DND-41 (cell line): ENCODE results near the gene DNASE1L3.

Source experiments
- ATAC-seq: fragments of 200-7000 bp; cut with Tn5 transposase; 3 replicates; pipeline ENCODE4 v1.9.1; 2021; ENCODE audit warnings: low read depth; ENCODE audit not compliant: insufficient read depth
- DNase-seq: peaks from one replicate; pipeline ENCODE4 v3.0.0-alpha.2; 2020
- H2AFZ ChIP-seq: 2 replicates; pipeline ENCODE4 v1.6.0; 2012; ENCODE audit warnings: low read depth, low read length
- H3K27ac ChIP-seq: 2 replicates; pipeline ENCODE4 v1.5.1; 2012; ENCODE audit warnings: low read length, inconsistent platforms
- H3K27me3 ChIP-seq: fragments of 200-600 bp; sonication (generic); 2 replicates; pipeline ENCODE4 v1.6.0; 2012; ENCODE audit warnings: low read length, mild to moderate bottlenecking, inconsistent platforms; ENCODE audit not compliant: insufficient read depth, poor library complexity
- H3K36me3 ChIP-seq: 2 replicates; pipeline ENCODE4 v1.5.1; 2012; ENCODE audit warnings: low read length, inconsistent platforms; ENCODE audit not compliant: insufficient read depth
- H3K4me1 ChIP-seq: 2 replicates; pipeline ENCODE4 v1.5.1; 2012; ENCODE audit warnings: mild to moderate bottlenecking, low read length; ENCODE audit not compliant: insufficient read depth
- H3K4me2 ChIP-seq: 2 replicates; pipeline ENCODE4 v1.6.0; 2012; ENCODE audit warnings: mild to moderate bottlenecking, moderate library complexity, low read length, inconsistent platforms; ENCODE audit not compliant: insufficient read depth
- H3K4me3 ChIP-seq, 2 experiments: fragments of 200-600 bp in 1 of 2; shearing (Covaris generic) in 1 of 2; 2 replicates each; pipeline ENCODE4 v1.5.1; 2012 to 2016; ENCODE audit warnings: inconsistent platforms in 2 of 2, low read length in 2 of 2, mild to moderate bottlenecking in 2 of 2, low read depth in 1 of 2, moderate library complexity in 1 of 2
- H3K79me2 ChIP-seq: 2 replicates; pipeline ENCODE4 v1.6.0; 2012; ENCODE audit warnings: low read length, inconsistent platforms; ENCODE audit not compliant: insufficient read depth
- H3K9ac ChIP-seq: 2 replicates; pipeline ENCODE4 v1.6.0; 2012; ENCODE audit warnings: low read depth, mild to moderate bottlenecking, inconsistent platforms, low read length, moderate library complexity
- H3K9me3 ChIP-seq: 2 replicates; pipeline ENCODE4 v1.5.1; 2012; ENCODE audit warnings: low read length, moderate library complexity, mild to moderate bottlenecking, inconsistent platforms; ENCODE audit not compliant: insufficient read depth, severe bottlenecking
- H4K20me1 ChIP-seq: 2 replicates; pipeline ENCODE4 v1.6.0; 2012; ENCODE audit warnings: low read length; ENCODE audit not compliant: insufficient read depth
- EZH2 ChIP-seq: IDR thresholded peaks from 3 replicates; pipeline ENCODE4 v1.6.1; 2012; ENCODE audit warnings: borderline replicate concordance, low read depth, mild to moderate bottlenecking, moderate library complexity, low read length, inconsistent platforms; ENCODE audit not compliant: severe bottlenecking
- TF ChIP-seq, protein P1 (sequence below): IDR thresholded peaks from 2 replicates; pipeline ENCODE4 v1.5.1; 2012; ENCODE audit warnings: borderline replicate concordance, low read length, moderate library complexity, mild to moderate bottlenecking; ENCODE audit not compliant: poor library complexity, severe bottlenecking; ENCODE audit errors: extremely low read depth

Gene DNASE1L3

DNA sequence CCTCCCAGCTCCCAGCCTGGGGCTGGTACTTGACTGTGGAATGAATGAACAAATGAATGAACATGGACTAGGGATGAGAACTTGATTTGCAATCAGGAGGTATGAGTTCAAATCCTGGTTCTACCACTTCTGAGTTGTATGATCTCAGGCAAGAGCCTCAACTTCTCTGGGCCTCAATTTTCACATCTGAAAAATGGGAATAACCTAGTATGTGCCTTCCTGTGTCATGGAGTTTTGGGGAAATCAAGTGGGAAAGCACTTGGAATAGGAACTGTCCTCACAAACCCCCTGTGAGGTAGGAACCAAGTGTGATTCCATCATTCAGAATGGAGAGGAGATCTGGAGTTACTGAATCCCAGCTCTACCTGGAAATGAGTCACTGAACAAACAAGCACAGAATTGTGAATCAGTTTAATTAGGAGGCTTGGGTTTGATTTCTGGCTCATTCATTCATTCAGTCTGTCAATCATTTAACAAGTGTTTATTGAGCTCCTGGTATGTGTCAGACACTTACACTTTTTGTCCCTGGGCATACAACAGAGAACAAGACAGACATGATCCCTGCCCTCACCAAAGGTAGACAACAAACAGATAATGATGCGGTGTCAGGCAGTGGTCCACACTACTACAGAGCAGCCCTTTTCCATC, 29.7 kb downstream of the DNASE1L3 start:
- ATAC-seq = no peak
- H3K4me2 ChIP-seq = no peak overlapping the region
- H2AFZ ChIP-seq = no peak overlapping the region
- no peaks in the 10 kb centered on the region for H3K79me2 ChIP-seq
- H3K4me3 ChIP-seq = no peak overlapping the region
- no peaks in the 10 kb centered on the region for H3K4me1 ChIP-seq
- H3K27ac ChIP-seq = no peak overlapping the region
- no peaks in the 10 kb centered on the region for H3K9me3 ChIP-seq
- no peaks in the 10 kb centered on the region for H3K27me3 ChIP-seq
- no peaks in the 10 kb centered on the region for H3K36me3 ChIP-seq
- no peak for DNase-seq
- H3K9ac ChIP-seq = no peak overlapping the region
- no peaks in the 10 kb centered on the region for H4K20me1 ChIP-seq
- no peak for TF ChIP-seq EZH2
- TF ChIP-seq, protein P1, sequence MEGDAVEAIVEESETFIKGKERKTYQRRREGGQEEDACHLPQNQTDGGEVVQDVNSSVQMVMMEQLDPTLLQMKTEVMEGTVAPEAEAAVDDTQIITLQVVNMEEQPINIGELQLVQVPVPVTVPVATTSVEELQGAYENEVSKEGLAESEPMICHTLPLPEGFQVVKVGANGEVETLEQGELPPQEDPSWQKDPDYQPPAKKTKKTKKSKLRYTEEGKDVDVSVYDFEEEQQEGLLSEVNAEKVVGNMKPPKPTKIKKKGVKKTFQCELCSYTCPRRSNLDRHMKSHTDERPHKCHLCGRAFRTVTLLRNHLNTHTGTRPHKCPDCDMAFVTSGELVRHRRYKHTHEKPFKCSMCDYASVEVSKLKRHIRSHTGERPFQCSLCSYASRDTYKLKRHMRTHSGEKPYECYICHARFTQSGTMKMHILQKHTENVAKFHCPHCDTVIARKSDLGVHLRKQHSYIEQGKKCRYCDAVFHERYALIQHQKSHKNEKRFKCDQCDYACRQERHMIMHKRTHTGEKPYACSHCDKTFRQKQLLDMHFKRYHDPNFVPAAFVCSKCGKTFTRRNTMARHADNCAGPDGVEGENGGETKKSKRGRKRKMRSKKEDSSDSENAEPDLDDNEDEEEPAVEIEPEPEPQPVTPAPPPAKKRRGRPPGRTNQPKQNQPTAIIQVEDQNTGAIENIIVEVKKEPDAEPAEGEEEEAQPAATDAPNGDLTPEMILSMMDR = no peak

DNA sequence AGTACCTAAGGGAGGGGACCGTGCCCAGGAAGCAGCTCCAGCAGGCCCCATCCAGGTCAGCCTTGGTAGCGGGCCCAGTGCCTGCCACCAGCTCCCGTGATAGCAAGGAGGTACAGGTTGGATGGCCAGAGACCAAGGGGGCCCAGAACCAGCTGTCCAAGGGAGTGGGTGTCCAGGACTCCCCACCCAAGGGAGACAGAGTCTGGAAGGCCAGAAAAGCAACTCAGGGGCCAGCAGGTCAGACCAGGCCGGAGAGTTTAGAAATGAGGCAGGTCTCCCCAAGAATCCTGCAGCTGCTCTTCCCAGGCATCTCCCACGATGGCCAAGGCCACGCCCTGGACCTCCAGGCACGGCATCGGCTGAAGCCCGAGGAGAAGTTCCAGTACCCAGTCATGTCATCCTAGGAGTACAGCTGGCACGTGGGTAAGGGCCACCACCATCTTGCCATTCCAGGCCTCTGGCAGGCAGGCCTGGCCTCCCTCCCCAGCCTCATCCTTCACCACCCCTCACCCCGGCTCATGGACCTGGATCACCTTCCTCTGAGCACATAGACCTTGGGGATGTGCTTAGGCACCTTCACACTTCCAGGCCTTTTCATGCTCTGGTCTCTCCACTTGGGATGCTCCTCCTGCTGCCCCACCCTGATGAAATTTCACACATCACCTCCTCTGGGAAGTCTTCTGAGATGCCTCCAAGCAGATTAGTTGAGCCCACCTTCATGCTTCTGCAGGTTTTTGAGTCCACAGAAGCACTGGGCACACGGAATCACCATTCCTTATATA, 30.5 kb downstream of the DNASE1L3 start:
- H3K79me2 ChIP-seq = no peaks in the 10 kb centered on the region
- H3K9ac ChIP-seq = no peak overlapping the region
- no peaks in the 10 kb centered on the region for H3K9me3 ChIP-seq
- no peak for ATAC-seq
- no peaks in the 10 kb centered on the region for H3K4me1 ChIP-seq
- no peaks in the 10 kb centered on the region for H3K36me3 ChIP-seq
- no peaks in the 10 kb centered on the region for H3K27me3 ChIP-seq
- DNase-seq = no peak
- no peak overlapping the region for H3K27ac ChIP-seq
- TF ChIP-seq EZH2 = no peak
- TF ChIP-seq, protein P1 = no peak
- H2AFZ ChIP-seq = no peak overlapping the region
- no peak overlapping the region for H3K4me3 ChIP-seq
- no peaks in the 10 kb centered on the region for H4K20me1 ChIP-seq
- no peak overlapping the region for H3K4me2 ChIP-seq

DNA sequence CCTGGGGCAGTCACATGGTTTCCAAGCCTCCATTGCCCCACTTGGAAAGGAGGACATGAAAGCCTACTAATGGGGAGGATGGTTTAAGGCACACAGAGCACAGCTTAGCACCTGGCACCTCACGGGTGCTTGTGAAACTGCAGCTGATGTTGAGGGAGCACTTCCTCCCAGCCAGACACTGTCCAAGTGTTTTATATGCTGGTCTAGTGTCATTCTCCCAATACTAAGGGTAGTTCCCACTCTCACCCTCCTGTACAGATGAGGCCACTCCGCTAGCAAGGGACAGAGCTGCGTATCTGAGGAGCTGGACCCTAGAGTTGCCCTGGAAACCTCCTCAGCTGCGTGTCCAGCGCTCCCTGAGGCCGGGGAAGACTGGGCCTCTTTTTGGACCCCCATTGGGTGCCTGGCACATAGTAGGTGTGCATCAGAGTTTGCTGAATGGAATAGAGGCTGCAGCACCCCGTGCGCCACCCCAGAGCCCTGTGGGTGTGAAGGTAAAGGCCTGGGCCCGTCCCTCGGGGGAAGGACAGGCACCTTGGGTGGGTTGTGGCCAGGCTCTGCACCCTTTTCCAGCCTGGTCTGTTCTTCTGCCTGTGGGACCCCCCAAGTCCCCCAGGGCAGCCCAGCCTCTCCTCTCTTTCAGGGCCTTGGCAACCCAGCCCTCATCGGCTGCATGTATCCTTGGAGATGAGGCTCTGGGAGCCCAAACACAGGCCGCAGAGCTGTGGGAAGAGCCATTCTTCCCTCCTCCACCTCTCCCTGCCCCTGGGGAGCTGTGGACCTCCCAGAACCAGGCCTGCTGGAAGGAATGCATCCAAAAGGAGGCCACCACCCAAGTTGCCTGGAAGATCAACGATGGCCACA, 31.3 kb downstream of the DNASE1L3 start:
- no peak overlapping the region for H3K9ac ChIP-seq
- H3K27me3 ChIP-seq = no peaks in the 10 kb centered on the region
- TF ChIP-seq, protein P1 = no peak
- no peak for TF ChIP-seq EZH2
- no peaks in the 10 kb centered on the region for H3K4me1 ChIP-seq
- no peak overlapping the region for H3K27ac ChIP-seq
- ATAC-seq (0 out of 3 replicates have a peak, but pooled peaks have one; percentile 27), DNase-seq (no peak)
- no peaks in the 10 kb centered on the region for H3K9me3 ChIP-seq
- H3K36me3 ChIP-seq = no peaks in the 10 kb centered on the region
- H3K79me2 ChIP-seq = no peaks in the 10 kb centered on the region
- H2AFZ ChIP-seq = no peak overlapping the region
- H3K4me2 ChIP-seq = no peak overlapping the region
- no peaks in the 10 kb centered on the region for H4K20me1 ChIP-seq
- H3K4me3 ChIP-seq = no peak overlapping the region
